Neural progenitor cell (in vitro differentiated cells): ENCODE data around the gene PKNOX2.

Experiments
- EZH2 ChIP-seq: fragments of 200-600 bp; sonication (generic); IDR thresholded peaks from 2 replicates; pipeline ENCODE4 v1.6.1; 2017; ENCODE audit warnings: antibody characterized with exemption, mild to moderate bottlenecking, moderate library complexity
- EZH2phosphoT487 ChIP-seq: fragments of 200-600 bp; sonication (generic); IDR thresholded peaks from 2 replicates; pipeline ENCODE4 v1.6.1; 2017; ENCODE audit warnings: antibody characterized with exemption
- TF ChIP-seq, protein P1 (sequence below): fragments of 200-600 bp; sonication (generic); IDR thresholded peaks from 2 replicates; pipeline ENCODE4 v1.5.1; 2017; ENCODE audit warnings: antibody characterized with exemption, mild to moderate bottlenecking

DNA sequence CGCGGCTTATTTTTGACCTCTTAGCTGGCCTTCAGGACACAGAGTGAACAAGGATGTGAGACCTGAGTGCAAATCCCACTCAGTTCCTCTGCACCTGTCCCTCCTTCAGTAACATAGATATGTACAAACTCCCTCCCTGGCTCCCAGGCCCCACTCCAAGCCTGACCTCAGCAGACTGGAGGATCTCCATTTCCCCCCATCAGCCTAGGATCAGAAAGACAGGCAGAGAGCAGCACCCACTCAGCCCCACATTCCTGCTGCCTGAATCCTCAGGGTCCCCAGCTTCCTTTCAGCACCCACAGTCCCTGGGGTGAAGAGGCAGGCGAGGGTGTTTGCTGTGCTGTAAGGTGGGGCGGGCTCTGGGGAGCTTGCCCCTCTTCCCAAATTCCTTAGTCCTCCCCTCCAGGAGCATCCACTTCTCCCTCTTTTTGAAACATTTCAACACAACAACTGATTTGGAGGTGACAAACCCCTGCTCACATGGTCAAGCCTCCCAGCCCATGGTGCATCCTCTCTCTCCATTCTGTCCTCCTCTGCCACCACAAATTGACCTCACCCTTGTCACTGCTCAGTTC, 180.4 kb downstream of the PKNOX2 start:
- TF ChIP-seq, protein P1, sequence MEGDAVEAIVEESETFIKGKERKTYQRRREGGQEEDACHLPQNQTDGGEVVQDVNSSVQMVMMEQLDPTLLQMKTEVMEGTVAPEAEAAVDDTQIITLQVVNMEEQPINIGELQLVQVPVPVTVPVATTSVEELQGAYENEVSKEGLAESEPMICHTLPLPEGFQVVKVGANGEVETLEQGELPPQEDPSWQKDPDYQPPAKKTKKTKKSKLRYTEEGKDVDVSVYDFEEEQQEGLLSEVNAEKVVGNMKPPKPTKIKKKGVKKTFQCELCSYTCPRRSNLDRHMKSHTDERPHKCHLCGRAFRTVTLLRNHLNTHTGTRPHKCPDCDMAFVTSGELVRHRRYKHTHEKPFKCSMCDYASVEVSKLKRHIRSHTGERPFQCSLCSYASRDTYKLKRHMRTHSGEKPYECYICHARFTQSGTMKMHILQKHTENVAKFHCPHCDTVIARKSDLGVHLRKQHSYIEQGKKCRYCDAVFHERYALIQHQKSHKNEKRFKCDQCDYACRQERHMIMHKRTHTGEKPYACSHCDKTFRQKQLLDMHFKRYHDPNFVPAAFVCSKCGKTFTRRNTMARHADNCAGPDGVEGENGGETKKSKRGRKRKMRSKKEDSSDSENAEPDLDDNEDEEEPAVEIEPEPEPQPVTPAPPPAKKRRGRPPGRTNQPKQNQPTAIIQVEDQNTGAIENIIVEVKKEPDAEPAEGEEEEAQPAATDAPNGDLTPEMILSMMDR, result no peak
- TF ChIP-seq EZH2, result no peak
- no peak for TF ChIP-seq EZH2phosphoT487
